Karpas-422 (cell line): Measurements from ENCODE around the gene UGT1A3. TPM values are rescaled to one million over a fixed set of nuclear protein-coding genes. Genes with fewer than 3 reads are reported as not detected.
"Not testable (repeated sequence)": the region's sequence is repeated elsewhere in the genome, so short reads cannot be mapped to it uniquely, and the experiment has no call there.

Experiments used
- DNase-seq: peaks from one replicate; pipeline ENCODE4 v3.0.0-alpha.2; 2015
- H2AFZ ChIP-seq: fragments of 200-600 bp; sonication (generic); 2 replicates; pipeline ENCODE4 v1.6.1; 2014; ENCODE audit warnings: antibody characterized with exemption, low read length, mixed read lengths
- H3K27ac ChIP-seq: fragments of 200-600 bp; sonication (generic); 2 replicates; pipeline ENCODE4 v1.5.1; 2014; ENCODE audit warnings: mild to moderate bottlenecking, low read length, moderate library complexity
- H3K27me3 ChIP-seq: fragments of 200-600 bp; sonication (generic); 2 replicates; pipeline ENCODE4 v1.6.1; 2014; ENCODE audit warnings: low read length, mixed read lengths
- H3K36me3 ChIP-seq: fragments of 200-600 bp; sonication (generic); 2 replicates; pipeline ENCODE4 v1.6.1; 2014; ENCODE audit warnings: low read length, mixed read lengths; ENCODE audit not compliant: insufficient read depth
- H3K4me1 ChIP-seq: fragments of 200-600 bp; sonication (generic); 2 replicates; pipeline ENCODE4 v1.6.1; 2014; ENCODE audit warnings: mild to moderate bottlenecking, low read length, mixed read lengths
- H3K4me2 ChIP-seq: fragments of 200-600 bp; sonication (generic); 2 replicates; pipeline ENCODE4 v1.6.1; 2014; ENCODE audit warnings: low read length, low read depth, mild to moderate bottlenecking; ENCODE audit not compliant: poor library complexity, severe bottlenecking
- H3K4me3 ChIP-seq: fragments of 200-600 bp; sonication (generic); 2 replicates; pipeline ENCODE4 v1.5.1; 2014; ENCODE audit warnings: mild to moderate bottlenecking, antibody characterized with exemption, low read length, mixed read lengths
- H3K79me2 ChIP-seq: fragments of 200-600 bp; sonication (generic); 2 replicates; pipeline ENCODE4 v1.6.1; 2014; ENCODE audit warnings: mild to moderate bottlenecking, low read length, mixed read lengths
- H3K9ac ChIP-seq: fragments of 200-600 bp; sonication (generic); 2 replicates; pipeline ENCODE4 v1.6.0; 2014; ENCODE audit warnings: low read length
- H3K9me2 ChIP-seq: fragments of 200-600 bp; sonication (generic), shearing (Covaris generic); replicated peaks from 2 replicates; pipeline ENCODE4 v1.6.0; 2014; ENCODE audit warnings: mild to moderate bottlenecking, low read length, moderate library complexity; ENCODE audit not compliant: insufficient read depth
- H3K9me3 ChIP-seq: fragments of 300-700, 200-600 bp; sonication (generic); 2 replicates; pipeline ENCODE4 v1.6.1; 2014; ENCODE audit warnings: low read length, mixed read lengths
- H4K20me1 ChIP-seq: fragments of 200-600 bp; sonication (generic); 2 replicates; pipeline ENCODE4 v1.6.1; 2014; ENCODE audit warnings: mild to moderate bottlenecking, antibody characterized with exemption, low read length, low read depth; ENCODE audit not compliant: insufficient read depth
- total RNA-seq: library from RNA; depleted of rRNA; stranded (reverse); fragments of >200 nt; shearing (Covaris generic); gene quantifications from 2 replicates; pipeline ENCODE4 v1.2.3, GENCODE V29; 2014; ENCODE audit warnings: low replicate concordance

UGT1A3 gene
- total RNA-seq, 1 experiment from 2014 or later = not detected

DNA sequence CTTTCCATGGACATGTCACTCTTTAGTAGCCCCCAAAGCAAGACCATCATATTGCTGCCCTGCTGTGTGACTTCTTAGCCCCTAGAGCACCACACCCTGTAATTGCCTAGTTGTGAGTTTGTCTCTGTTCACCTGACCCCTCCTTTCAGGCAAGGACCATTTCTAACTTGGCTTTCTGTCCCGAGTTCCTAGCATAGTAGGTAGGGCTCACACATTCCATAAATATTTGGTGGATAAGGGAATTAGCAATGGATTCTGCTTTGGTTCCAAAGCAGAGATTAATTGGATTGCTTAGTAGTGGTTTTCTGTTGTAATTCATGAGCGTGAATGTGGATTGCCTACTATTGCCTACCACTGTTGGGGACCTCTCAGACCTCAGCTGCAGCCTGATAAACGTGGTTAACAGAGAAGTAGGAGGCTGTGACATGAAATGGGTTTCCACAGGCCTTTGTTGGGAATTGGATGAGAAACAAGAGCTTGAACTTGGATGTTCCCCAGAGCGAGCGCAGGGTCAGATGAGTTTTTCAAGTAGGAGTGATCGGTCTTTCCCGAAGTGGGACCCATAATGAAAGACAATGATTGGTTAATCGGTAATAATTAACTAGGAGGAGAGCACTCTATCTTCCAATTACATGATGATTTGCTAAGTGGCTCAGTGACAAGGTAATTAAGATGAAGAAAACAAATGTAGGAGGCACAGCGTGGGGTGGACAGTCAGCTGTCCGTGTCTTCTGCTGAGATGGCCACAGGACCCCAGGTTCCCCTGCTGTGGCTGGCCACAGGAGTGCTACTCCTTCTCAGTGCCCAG, 17.8 kb downstream of the UGT1A3 start:
- Histone ChIP-seq H3K4me2 (no peak overlapping the region), H3K9me3 (no peaks in the 10 kb centered on the region), H3K27ac (no peak overlapping the region), H3K9me2 (no peaks in the 10 kb centered on the region), H3K9ac (no peak overlapping the region), H3K79me2 (no peaks in the 10 kb centered on the region), H3K4me3 (no peak overlapping the region), H3K36me3 (no peaks in the 10 kb centered on the region), H3K4me1 (no peaks in the 10 kb centered on the region), H2AFZ (no peak overlapping the region), H4K20me1 (no peaks in the 10 kb centered on the region), H3K27me3 (no peaks in the 10 kb centered on the region)
- DNase-seq = no peak

DNA sequence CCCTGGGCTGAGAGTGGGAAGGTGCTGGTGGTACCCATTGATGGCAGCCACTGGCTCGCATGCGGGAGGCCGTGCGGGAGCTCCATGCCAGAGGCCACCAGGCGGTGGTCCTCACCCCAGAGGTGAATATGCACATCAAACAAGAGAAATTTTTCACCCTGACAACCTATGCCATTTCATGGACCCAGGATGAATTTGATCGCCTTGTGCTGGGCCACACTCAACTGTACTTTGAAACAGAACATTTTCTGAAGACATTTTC, 18.4 kb downstream of the UGT1A3 start:
- DNase-seq = no peak
- Histone ChIP-seq H3K9me2 (no peaks in the 10 kb centered on the region), H3K4me1 (no peaks in the 10 kb centered on the region), H3K27me3 (no peaks in the 10 kb centered on the region), H3K36me3 (no peaks in the 10 kb centered on the region), H3K4me2 (no peak overlapping the region), H3K79me2 (no peaks in the 10 kb centered on the region), H3K4me3 (no peak overlapping the region), H3K9ac (no peak overlapping the region), H4K20me1 (no peaks in the 10 kb centered on the region), H3K27ac (no peak overlapping the region), H3K9me3 (no peaks in the 10 kb centered on the region), H2AFZ (no peak overlapping the region)

DNA sequence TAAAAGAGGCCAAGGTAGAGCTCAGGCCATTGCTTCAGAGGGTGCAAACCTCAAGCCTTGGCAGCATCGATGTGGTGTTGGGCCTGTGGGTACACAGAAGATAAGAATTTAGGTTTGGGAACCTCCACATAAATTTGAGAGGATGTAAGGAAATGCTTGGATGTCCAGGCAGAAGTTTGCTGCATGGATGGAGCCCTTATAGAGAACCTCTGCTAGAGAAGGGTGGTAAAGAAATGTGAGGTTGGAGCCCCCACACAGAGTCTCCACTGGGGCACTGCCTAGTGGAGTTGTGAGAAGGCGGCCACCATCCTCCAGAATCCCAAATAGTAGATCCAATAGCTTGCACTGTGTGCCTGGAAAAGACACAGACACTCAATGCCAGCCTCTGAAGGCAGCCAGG, 21.8 kb downstream of the UGT1A3 start:
- not testable (repeated sequence) for H3K9me2 ChIP-seq, H3K4me2 ChIP-seq, H4K20me1 ChIP-seq, H3K27me3 ChIP-seq, H3K9me3 ChIP-seq, H3K79me2 ChIP-seq, H3K4me3 ChIP-seq, H3K36me3 ChIP-seq, H3K27ac ChIP-seq, DNase-seq, H2AFZ ChIP-seq, H3K9ac ChIP-seq, H3K4me1 ChIP-seq

DNA sequence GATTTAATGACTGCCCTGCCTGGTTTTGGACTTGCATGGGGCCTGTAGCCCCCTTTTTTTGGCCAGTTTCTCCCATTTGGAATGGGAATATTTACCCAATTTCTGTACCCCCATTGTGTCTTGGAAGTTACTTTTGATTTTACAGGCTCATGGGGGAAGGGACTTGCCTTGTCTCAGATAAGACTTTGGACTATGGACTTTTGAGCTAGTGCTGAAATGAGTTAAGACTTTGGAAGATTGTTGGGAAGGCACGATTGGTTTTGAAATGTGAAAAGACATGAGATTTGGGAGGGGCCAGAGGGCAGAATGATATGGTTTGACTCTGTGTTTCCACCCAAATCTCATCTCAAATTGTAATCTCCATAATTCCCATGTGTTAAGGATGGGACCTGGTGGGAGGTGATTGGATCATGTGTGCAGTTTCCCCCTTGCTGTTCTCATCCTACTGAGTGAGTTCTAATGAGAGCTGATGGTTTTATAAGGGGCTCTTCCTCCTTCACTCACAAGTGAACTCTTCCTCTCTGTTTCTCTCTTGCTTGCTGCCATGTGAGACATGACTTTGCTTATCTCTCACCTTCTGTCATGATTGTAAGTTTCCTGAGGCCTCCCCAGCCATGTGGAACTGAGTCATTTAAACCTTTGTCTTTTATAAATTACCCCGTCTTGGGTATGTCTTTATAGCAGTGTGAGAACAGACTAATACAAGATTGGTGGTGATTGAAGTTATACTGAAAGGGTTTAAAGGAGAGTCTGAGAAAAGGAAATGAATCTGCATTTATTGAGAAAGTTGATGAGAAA, 22.6 kb downstream of the UGT1A3 start:
- H3K79me2 ChIP-seq = not testable (repeated sequence)

DNA sequence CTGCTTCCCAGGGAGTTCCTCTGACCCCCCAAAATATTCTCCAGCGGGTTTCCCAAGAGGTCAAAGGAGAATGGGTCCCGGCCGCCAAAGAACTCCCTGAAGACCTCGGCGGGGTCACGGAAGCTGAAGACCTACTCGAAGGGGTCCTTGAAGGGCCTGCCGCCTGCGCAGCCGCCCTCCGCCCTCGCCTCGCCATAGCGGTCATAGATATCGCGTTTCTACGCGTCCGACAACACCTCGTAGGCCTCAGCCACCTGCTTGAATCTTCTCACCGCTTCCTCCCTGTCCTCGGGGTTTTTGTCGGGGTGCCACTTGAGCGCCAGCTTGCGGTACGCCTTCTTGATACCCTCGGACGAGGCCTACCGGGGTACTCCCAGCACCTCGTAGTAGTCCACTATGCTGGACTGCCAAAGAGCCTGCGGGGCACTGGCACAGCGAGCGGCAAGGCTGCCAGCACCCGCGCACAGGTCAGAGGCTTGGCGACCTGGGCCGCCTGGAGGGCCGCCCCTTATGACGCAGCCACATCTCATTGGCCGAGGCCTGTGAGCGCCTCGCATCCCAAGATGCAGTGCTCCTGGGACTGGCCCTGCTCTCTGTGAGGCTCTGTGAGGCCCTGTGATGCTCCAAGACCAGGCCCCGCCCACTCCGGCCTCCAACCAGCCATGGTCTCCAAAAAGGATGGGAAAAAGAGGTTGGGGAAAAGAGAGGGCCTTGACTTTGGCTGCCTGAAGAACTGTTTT, 26.2 kb downstream of the UGT1A3 start:
- Histone ChIP-seq H3K36me3 (no peaks in the 10 kb centered on the region), H3K4me2 (no peak overlapping the region)

More for the DNA sequence above, 22.6 kb downstream of the UGT1A3 start:
- not testable (repeated sequence) for H3K4me1 ChIP-seq, H3K4me3 ChIP-seq, H3K27ac ChIP-seq, H2AFZ ChIP-seq, DNase-seq, H3K4me2 ChIP-seq, H4K20me1 ChIP-seq, H3K9me3 ChIP-seq, H3K27me3 ChIP-seq, H3K9ac ChIP-seq, H3K9me2 ChIP-seq, H3K36me3 ChIP-seq

DNA sequence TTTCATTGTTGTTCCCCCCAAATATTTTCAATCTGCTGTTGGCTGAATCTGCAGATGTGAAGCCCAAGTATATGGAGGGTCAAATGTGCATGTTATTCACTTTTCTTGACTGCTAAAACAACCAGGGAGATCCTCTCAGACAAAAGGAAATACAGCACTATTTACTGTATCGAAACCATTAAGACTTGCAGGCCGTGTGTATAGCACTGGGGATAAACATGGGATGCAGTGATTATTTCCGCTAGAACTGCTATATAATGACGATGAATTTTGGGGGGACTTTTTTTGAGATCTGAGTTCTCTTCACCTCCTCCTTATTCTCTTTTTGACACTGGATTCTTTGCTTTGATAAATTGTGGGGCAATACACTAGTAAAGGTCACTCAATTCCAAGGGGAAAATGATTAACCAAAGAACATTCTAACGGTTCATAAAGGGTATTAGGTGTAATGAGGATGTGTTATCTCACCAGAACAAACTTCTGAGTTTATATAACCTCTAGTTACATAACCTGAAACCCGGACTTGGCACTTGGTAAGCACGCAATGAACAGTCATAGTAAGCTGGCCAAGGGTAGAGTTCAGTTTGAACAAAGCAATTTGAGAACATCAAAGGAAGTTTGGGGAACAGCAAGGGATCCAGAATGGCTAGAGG, 27.7 kb downstream of the UGT1A3 start:
- no peak for DNase-seq
- H3K27me3 ChIP-seq = peaks cover 2% of the 10 kb centered on the region; the same call in 1 of the 2 replicates
- no peak overlapping the region for H3K9ac ChIP-seq
- no peaks in the 10 kb centered on the region for H3K36me3 ChIP-seq
- no peaks in the 10 kb centered on the region; the same call in 1 of the 2 replicates for H3K9me3 ChIP-seq
- no peak overlapping the region for H3K4me3 ChIP-seq
- no peaks in the 10 kb centered on the region for H3K9me2 ChIP-seq
- no peaks in the 10 kb centered on the region for H4K20me1 ChIP-seq
- H3K4me1 ChIP-seq = no peaks in the 10 kb centered on the region; the same call in 1 of the 2 replicates
- H3K4me2 ChIP-seq = no peak overlapping the region
- no peak overlapping the region for H2AFZ ChIP-seq
- no peak overlapping the region for H3K27ac ChIP-seq
- no peaks in the 10 kb centered on the region for H3K79me2 ChIP-seq

More for the DNA sequence above, 26.2 kb downstream of the UGT1A3 start:
- Histone ChIP-seq H3K9me3 (no peaks in the 10 kb centered on the region; the same call in 1 of the 2 replicates), H3K9me2 (no peaks in the 10 kb centered on the region), H3K27ac (no peak overlapping the region), H3K4me3 (no peak overlapping the region), H3K4me1 (no peaks in the 10 kb centered on the region; the same call in 1 of the 2 replicates), H2AFZ (no peak overlapping the region), H3K27me3 (peaks cover 2% of the 10 kb centered on the region; the same call in 1 of the 2 replicates), H3K9ac (no peak overlapping the region), H4K20me1 (no peaks in the 10 kb centered on the region), H3K79me2 (no peaks in the 10 kb centered on the region)
- DNase-seq = no peak

DNA sequence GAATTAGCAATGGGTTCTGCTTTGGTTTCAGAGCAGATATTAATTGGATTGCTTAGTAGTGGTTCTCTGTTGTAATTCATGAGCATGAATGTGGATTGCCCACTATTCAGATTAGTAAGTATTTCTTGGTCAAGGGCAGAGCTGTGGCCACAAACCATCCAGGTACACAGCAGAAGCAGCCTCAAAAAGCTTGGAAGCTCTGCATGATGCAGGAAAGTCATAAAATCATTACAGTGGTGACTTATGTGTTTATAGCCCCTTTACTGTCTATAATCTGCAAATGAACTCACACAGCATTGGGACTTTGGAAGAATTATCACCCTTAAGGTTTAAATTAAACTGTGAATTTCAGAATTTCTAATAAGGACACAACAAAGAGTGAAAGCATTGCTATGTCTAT, 29.3 kb downstream of the UGT1A3 start:
- Histone ChIP-seq H3K9ac (no peak overlapping the region), H3K4me1 (no peaks in the 10 kb centered on the region; the same call in 1 of the 2 replicates)

More for the DNA sequence above, 29.3 kb downstream of the UGT1A3 start:
- Histone ChIP-seq H3K9me3 (no peaks in the 10 kb centered on the region; the same call in 1 of the 2 replicates), H3K4me2 (no peak overlapping the region), H2AFZ (no peak overlapping the region), H3K9me2 (no peaks in the 10 kb centered on the region), H3K79me2 (no peaks in the 10 kb centered on the region), H3K4me3 (no peak overlapping the region), H3K36me3 (no peaks in the 10 kb centered on the region), H3K27me3 (peaks cover 2% of the 10 kb centered on the region; the same call in 1 of the 2 replicates), H4K20me1 (no peaks in the 10 kb centered on the region), H3K27ac (no peak overlapping the region)
- DNase-seq = no peak
